ENCODE results near the gene OARD1.

OARD1 gene

DNA sequence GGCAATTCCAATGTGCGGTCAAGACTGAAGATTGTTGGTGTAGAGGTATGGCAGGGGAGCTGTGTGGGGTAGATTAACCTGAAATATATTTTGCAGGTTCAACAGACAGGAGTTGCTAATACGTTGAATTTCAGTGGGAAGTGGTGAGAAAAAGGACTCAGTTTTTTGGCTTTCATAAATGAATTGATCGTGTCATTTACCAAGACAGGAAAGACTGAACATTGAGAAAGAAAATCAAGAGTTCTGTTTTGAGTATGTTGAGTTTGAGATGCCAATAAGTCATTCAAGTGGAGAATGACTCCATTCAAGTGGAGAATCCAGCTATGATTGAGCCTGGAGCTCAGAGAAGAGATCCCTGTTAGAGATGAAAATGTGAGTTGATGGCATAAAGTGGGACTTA is 31.7 kb upstream of the OARD1 start:
- Histone ChIP-seq H3K4me3 (ENCODE audit: low read length) (no peak overlapping the region), H3K4me2 (ENCODE audit: low read length) (no peak overlapping the region), H2BK120ac (ENCODE audit: low read depth, low read length) (no peak overlapping the region), H3K9ac (ENCODE audit: low read length) (no peak overlapping the region), H3K27ac (ENCODE audit: low read depth, low read length) (no peak overlapping the region), H2BK15ac (replicated peaks; ENCODE audit: low read depth) (no peak overlapping the region), H4K5ac (ENCODE audit: low read length) (no peak overlapping the region), H3K79me1 (ENCODE audit: low read length) (peaks cover 1% of the 10 kb centered on the region), H4K8ac (ENCODE audit: low read depth, low read length) (no peak overlapping the region), H3K56ac (ENCODE audit: low read length) (no peak overlapping the region), H3K36me3 (ENCODE audit: control insufficient read depth, insufficient read depth, low read length) (peaks cover 1% of the 10 kb centered on the region), H3K4ac (ENCODE audit: low read depth, low read length) (no peak overlapping the region), H3K27me3 (ENCODE audit: insufficient read depth, low read length, poor library complexity) (no peaks in the 10 kb centered on the region), H2BK5ac (ENCODE audit: low read length) (no peak overlapping the region), H3K79me2 (ENCODE audit: control insufficient read depth, insufficient read depth, low read length) (no peaks in the 10 kb centered on the region), H3K23ac (ENCODE audit: low read length) (no peak overlapping the region), H3K4me1 (ENCODE audit: control insufficient read depth, low read depth, low read length) (no peaks in the 10 kb centered on the region), H3K18ac (ENCODE audit: low read length) (no peak overlapping the region), H2AK5ac (ENCODE audit: low read length) (no peak overlapping the region)
- no peak for DNase-seq
- WGBS (ENCODE audit: extremely low coverage, insufficient coverage, low lambda C conversion rate), result no CpG with 5 or more reads among the region's 3 CpGs

DNA sequence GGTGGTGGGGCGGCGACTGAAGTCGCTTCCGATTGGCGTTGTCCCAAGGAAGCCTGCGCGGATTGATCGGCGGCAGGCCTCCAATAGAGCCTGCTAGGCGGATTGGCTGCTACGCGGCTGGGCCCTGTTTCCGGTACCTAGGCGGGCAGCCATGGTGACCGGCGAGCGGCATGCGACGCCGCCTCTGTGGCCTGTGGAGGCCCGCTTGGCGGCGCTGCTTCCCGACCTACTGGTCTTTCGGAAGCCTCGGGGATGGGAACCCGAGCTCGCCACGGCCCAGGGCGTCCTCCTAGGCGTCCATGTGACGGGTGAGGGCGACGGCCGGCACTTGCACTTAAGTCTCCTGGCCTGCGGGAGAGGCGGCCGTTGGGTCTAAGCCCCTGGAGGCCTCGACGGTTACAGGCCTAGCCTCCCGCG is 28.7 kb upstream of the OARD1 start:
- H3K79me2 ChIP-seq (ENCODE audit: control insufficient read depth, insufficient read depth, low read length), result no peaks in the 10 kb centered on the region
- H3K9ac ChIP-seq (ENCODE audit: low read length), result no peak overlapping the region
- no peak overlapping the region for H3K56ac ChIP-seq (ENCODE audit: low read length)
- H3K4me3 ChIP-seq (ENCODE audit: low read length), result no peak overlapping the region
- no peak overlapping the region for H3K23ac ChIP-seq (ENCODE audit: low read length)
- H3K4ac ChIP-seq (ENCODE audit: low read depth, low read length), result no peak overlapping the region
- H3K4me2 ChIP-seq (ENCODE audit: low read length), result no peak overlapping the region
- no peak overlapping the region for H2BK15ac ChIP-seq (replicated peaks; ENCODE audit: low read depth)
- DNase-seq, result peak; percentile 93
- H2BK120ac ChIP-seq (ENCODE audit: low read depth, low read length), result no peak overlapping the region
- peaks cover 1% of the 10 kb centered on the region for H3K79me1 ChIP-seq (ENCODE audit: low read length)
- H4K8ac ChIP-seq (ENCODE audit: low read depth, low read length), result no peak overlapping the region
- H2AK5ac ChIP-seq (ENCODE audit: low read length), result no peak overlapping the region
- no peaks in the 10 kb centered on the region for H3K4me1 ChIP-seq (ENCODE audit: control insufficient read depth, low read depth, low read length)
- H3K27ac ChIP-seq (ENCODE audit: low read depth, low read length), result no peak overlapping the region
- H3K36me3 ChIP-seq (ENCODE audit: control insufficient read depth, insufficient read depth, low read length), result peaks cover 13% of the 10 kb centered on the region
- H3K27me3 ChIP-seq (ENCODE audit: insufficient read depth, low read length, poor library complexity), result no peaks in the 10 kb centered on the region
- no peak overlapping the region for H4K5ac ChIP-seq (ENCODE audit: low read length)
- no peak overlapping the region for H2BK5ac ChIP-seq (ENCODE audit: low read length)
- WGBS (ENCODE audit: extremely low coverage, insufficient coverage, low lambda C conversion rate), result no CpG with 5 or more reads among the region's 42 CpGs
- no peak overlapping the region for H3K18ac ChIP-seq (ENCODE audit: low read length)

DNA sequence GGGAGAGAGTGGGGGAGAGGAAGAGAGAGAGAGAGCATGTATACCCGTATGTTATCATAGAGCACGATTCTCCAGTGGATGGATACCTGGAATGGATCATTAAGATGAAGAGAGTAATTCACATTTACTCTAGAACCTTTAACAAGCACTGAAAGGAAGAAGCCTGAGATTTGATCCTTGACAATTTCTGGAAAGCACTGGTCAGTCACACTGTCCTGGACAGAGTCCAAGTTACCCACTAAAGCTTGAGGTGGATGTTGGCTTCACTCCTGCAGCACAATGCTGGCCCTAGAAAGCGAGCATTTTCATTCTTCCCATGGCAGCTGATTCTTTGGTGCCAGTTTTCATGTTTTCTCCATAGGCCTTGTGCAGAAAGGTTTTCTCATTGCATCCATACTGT is 26.2 kb upstream of the OARD1 start:
- peaks cover 19% of the 10 kb centered on the region for H3K36me3 ChIP-seq (ENCODE audit: control insufficient read depth, insufficient read depth, low read length)
- no peaks in the 10 kb centered on the region for H3K4me1 ChIP-seq (ENCODE audit: control insufficient read depth, low read depth, low read length)
- H3K79me2 ChIP-seq (ENCODE audit: control insufficient read depth, insufficient read depth, low read length), result no peaks in the 10 kb centered on the region
- no peak overlapping the region for H2BK15ac ChIP-seq (replicated peaks; ENCODE audit: low read depth)
- no peak overlapping the region for H3K18ac ChIP-seq (ENCODE audit: low read length)
- no peaks in the 10 kb centered on the region for H3K27me3 ChIP-seq (ENCODE audit: insufficient read depth, low read length, poor library complexity)
- H4K5ac ChIP-seq (ENCODE audit: low read length), result no peak overlapping the region
- H3K23ac ChIP-seq (ENCODE audit: low read length), result no peak overlapping the region
- no peak overlapping the region for H3K4me2 ChIP-seq (ENCODE audit: low read length)
- no peak overlapping the region for H2BK5ac ChIP-seq (ENCODE audit: low read length)
- H3K27ac ChIP-seq (ENCODE audit: low read depth, low read length), result no peak overlapping the region
- H4K8ac ChIP-seq (ENCODE audit: low read depth, low read length), result no peak overlapping the region
- no peak overlapping the region for H3K9ac ChIP-seq (ENCODE audit: low read length)
- no peak overlapping the region for H3K4me3 ChIP-seq (ENCODE audit: low read length)
- H3K4ac ChIP-seq (ENCODE audit: low read depth, low read length), result no peak overlapping the region
- H3K56ac ChIP-seq (ENCODE audit: low read length), result no peak overlapping the region
- H2AK5ac ChIP-seq (ENCODE audit: low read length), result no peak overlapping the region
- H2BK120ac ChIP-seq (ENCODE audit: low read depth, low read length), result no peak overlapping the region
- H3K79me1 ChIP-seq (ENCODE audit: low read length), result peaks cover 1% of the 10 kb centered on the region
- no CpG with 5 or more reads among the region's 3 CpGs for WGBS (ENCODE audit: extremely low coverage, insufficient coverage, low lambda C conversion rate)
- no peak for DNase-seq

DNA sequence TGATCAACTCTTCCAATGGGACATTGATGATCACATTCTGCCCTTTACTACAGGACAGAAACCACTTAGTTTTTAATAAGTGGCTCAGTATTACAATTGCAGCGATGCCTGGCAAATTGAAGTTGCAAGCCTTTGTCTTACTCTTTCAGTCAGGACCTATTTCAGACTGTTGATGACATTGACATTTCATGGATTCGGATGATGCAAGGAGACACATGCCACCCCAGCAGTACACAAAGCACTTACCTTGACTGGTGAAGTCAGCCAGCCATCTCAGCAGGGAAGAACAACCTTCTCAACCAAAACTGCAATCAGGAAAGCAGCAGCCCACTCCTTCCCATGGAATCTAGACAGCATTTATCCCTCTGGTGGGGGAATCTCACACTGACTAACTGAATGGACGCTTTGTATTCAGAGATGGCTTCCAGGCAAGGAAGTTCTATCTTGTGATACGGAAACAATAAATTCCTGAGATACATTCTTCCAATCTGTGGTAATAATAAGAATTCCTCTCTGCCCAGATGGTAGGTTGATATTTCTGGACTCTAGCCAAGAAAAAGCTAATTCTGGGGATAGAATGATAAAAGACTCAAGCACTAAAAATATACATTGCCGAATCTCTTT is 25.4 kb upstream of the OARD1 start:
- H4K5ac ChIP-seq (ENCODE audit: low read length), result no peak overlapping the region
- H4K8ac ChIP-seq (ENCODE audit: low read depth, low read length), result no peak overlapping the region
- no peak overlapping the region for H3K56ac ChIP-seq (ENCODE audit: low read length)
- no peaks in the 10 kb centered on the region for H3K27me3 ChIP-seq (ENCODE audit: insufficient read depth, low read length, poor library complexity)
- peaks cover 22% of the 10 kb centered on the region for H3K36me3 ChIP-seq (ENCODE audit: control insufficient read depth, insufficient read depth, low read length)
- no CpG with 5 or more reads among the region's 5 CpGs for WGBS (ENCODE audit: extremely low coverage, insufficient coverage, low lambda C conversion rate)
- no peaks in the 10 kb centered on the region for H3K4me1 ChIP-seq (ENCODE audit: control insufficient read depth, low read depth, low read length)
- H2BK120ac ChIP-seq (ENCODE audit: low read depth, low read length), result no peak overlapping the region
- no peak overlapping the region for H3K9ac ChIP-seq (ENCODE audit: low read length)
- H2BK15ac ChIP-seq (replicated peaks; ENCODE audit: low read depth), result no peak overlapping the region
- no peak overlapping the region for H2BK5ac ChIP-seq (ENCODE audit: low read length)
- H3K79me2 ChIP-seq (ENCODE audit: control insufficient read depth, insufficient read depth, low read length), result no peaks in the 10 kb centered on the region
- no peak overlapping the region for H3K4ac ChIP-seq (ENCODE audit: low read depth, low read length)
- H3K23ac ChIP-seq (ENCODE audit: low read length), result no peak overlapping the region
- H3K4me3 ChIP-seq (ENCODE audit: low read length), result no peak overlapping the region
- H3K27ac ChIP-seq (ENCODE audit: low read depth, low read length), result no peak overlapping the region
- no peak overlapping the region for H3K4me2 ChIP-seq (ENCODE audit: low read length)
- peaks cover 1% of the 10 kb centered on the region for H3K79me1 ChIP-seq (ENCODE audit: low read length)
- DNase-seq, result peak; percentile 56
- H2AK5ac ChIP-seq (ENCODE audit: low read length), result no peak overlapping the region
- H3K18ac ChIP-seq (ENCODE audit: low read length), result no peak overlapping the region

DNA sequence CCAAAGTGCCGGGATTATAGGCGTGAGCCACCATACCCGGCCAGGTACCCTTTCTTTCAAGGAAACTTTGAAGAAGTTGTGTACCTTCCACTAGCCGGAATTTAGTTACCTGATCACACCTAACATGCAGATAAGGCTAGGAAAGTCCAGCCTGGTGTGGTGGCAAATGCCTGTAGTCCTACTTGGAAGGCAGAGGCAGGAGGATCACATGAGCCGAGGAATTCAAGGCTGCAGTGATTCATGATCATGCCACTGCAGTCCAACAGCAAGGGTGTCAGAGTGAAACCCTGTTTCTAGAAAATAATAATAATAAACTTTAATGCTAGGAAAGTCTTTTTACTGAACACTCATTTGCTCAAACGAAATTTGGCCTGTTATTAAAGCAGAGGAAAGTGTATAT is 21.6 kb upstream of the OARD1 start:
- no peak overlapping the region for H4K8ac ChIP-seq (ENCODE audit: low read depth, low read length)
- H3K4me3 ChIP-seq (ENCODE audit: low read length), result no peak overlapping the region
- no peak overlapping the region for H2BK15ac ChIP-seq (replicated peaks; ENCODE audit: low read depth)
- no peaks in the 10 kb centered on the region for H3K79me1 ChIP-seq (ENCODE audit: low read length)
- H3K56ac ChIP-seq (ENCODE audit: low read length), result no peak overlapping the region
- no CpG with 5 or more reads among the region's 6 CpGs for WGBS (ENCODE audit: extremely low coverage, insufficient coverage, low lambda C conversion rate)
- H3K18ac ChIP-seq (ENCODE audit: low read length), result no peak overlapping the region
- H3K9ac ChIP-seq (ENCODE audit: low read length), result no peak overlapping the region
- H3K4ac ChIP-seq (ENCODE audit: low read depth, low read length), result no peak overlapping the region
- no peaks in the 10 kb centered on the region for H3K4me1 ChIP-seq (ENCODE audit: control insufficient read depth, low read depth, low read length)
- H2AK5ac ChIP-seq (ENCODE audit: low read length), result no peak overlapping the region
- no peak overlapping the region for H3K4me2 ChIP-seq (ENCODE audit: low read length)
- no peak overlapping the region for H4K5ac ChIP-seq (ENCODE audit: low read length)
- H2BK120ac ChIP-seq (ENCODE audit: low read depth, low read length), result no peak overlapping the region
- H3K27ac ChIP-seq (ENCODE audit: low read depth, low read length), result no peak overlapping the region
- DNase-seq, result no peak
- no peaks in the 10 kb centered on the region for H3K79me2 ChIP-seq (ENCODE audit: control insufficient read depth, insufficient read depth, low read length)
- H2BK5ac ChIP-seq (ENCODE audit: low read length), result no peak overlapping the region
- no peaks in the 10 kb centered on the region for H3K27me3 ChIP-seq (ENCODE audit: insufficient read depth, low read length, poor library complexity)
- no peak overlapping the region for H3K23ac ChIP-seq (ENCODE audit: low read length)
- peaks cover 28% of the 10 kb centered on the region for H3K36me3 ChIP-seq (ENCODE audit: control insufficient read depth, insufficient read depth, low read length)

Data from mesendoderm (in vitro differentiated cells).